Tibial nerve (tissue), 3 donors: ENCODE results near the gene PTPA.

Experiments used
- CTCF ChIP-seq, 5 experiments: fragments of 200-600 bp in 3 of 5; fragments of 450-650 bp in 2 of 5; sonication (generic) in 3 of 5; IDR thresholded peaks; one replicate each; pipeline ENCODE4 v1.5.1; 2016 to 2019; ENCODE audit warnings: antibody characterized with exemption in 5 of 5, mild to moderate bottlenecking in 3 of 5, moderate library complexity in 2 of 5
- POLR2A ChIP-seq, 2 donors: fragments of 450-650 bp; IDR thresholded peaks; one replicate each; pipeline ENCODE4 v1.6.1; 2017; ENCODE audit warnings: antibody characterized with exemption in 2 of 2, mild to moderate bottlenecking in 2 of 2, moderate library complexity in 2 of 2

GRCh38 chr9:129175825-129176633 lies 64.8 kb downstream of the PTPA start:
- TF ChIP-seq CTCF (IDR thresholded peaks at IDR 0.05) (peak in 1 of 5 experiments; percentile 24), POLR2A (IDR thresholded peaks at IDR 0.05) (peak; percentile 66 to 69)
